Uterus (tissue), 4 donors: Measurements from ENCODE around the gene GPANK1. TPM values are rescaled to one million over a fixed set of nuclear protein-coding genes. Genes with fewer than 3 reads are reported as not detected.
A peak's percentile ranks its signal among the peaks of the same experiment; 100 is the strongest.

Source experiments
- DNase-seq, 2 donors: peaks; one replicate each; pipeline ENCODE4 v3.0.0-alpha.2; 2019 to 2020
- H3K27ac ChIP-seq, 2 donors: fragments of 200-600 bp; sonication (generic); 1 replicate in 1 of 2; 2 replicates in 1 of 2; pipeline ENCODE4 v1.5.1; 2016 to 2018
- H3K27me3 ChIP-seq, 2 donors: fragments of 200-600 bp; sonication (generic); one replicate each; pipeline ENCODE4 v1.5.1; 2018 to 2019; ENCODE audit warnings: control low read depth in 1 of 2
- H3K36me3 ChIP-seq, 2 donors: fragments of 200-600 bp; sonication (generic); one replicate each; pipeline ENCODE4 v1.5.1; 2019; ENCODE audit warnings: control low read depth in 1 of 2
- H3K4me1 ChIP-seq, 2 donors: fragments of 200-600 bp; sonication (generic); one replicate each; pipeline ENCODE4 v1.5.1; 2018 to 2019; ENCODE audit warnings: control low read depth in 1 of 2
- H3K4me3 ChIP-seq, 2 donors: fragments of 200-600 bp; sonication (generic); 1 replicate in 1 of 2; 2 replicates in 1 of 2; pipeline ENCODE4 v1.5.1; 2018 to 2019; ENCODE audit warnings: mild to moderate bottlenecking in 1 of 2
- H3K9me3 ChIP-seq, 2 donors: fragments of 200-600 bp; sonication (generic); one replicate each; pipeline ENCODE4 v1.5.1; 2019; ENCODE audit warnings: control low read depth in 1 of 2
- CTCF ChIP-seq, 4 experiments: fragments of 200-600 bp in 2 of 4; fragments of 450-650 bp in 2 of 4; sonication (generic) in 2 of 4; IDR thresholded peaks; one replicate each; pipeline ENCODE4 v1.5.1; 2016 to 2019; ENCODE audit warnings: antibody characterized with exemption in 4 of 4, mild to moderate bottlenecking in 2 of 4, moderate library complexity in 1 of 4
- POLR2A ChIP-seq, 2 donors: fragments of 450-650 bp; IDR thresholded peaks; one replicate each; pipeline ENCODE4 v1.6.1; 2016; ENCODE audit warnings: antibody characterized with exemption in 2 of 2, mild to moderate bottlenecking in 1 of 2, moderate library complexity in 1 of 2
- intact Hi-C: fragments of 100-400 bp; cut with DNase I; formaldehyde crosslinking; loops from one replicate; pipeline ENCODE4 v1.15.1; 2023; ENCODE audit warnings: low total_unique reads
- total RNA-seq, 4 donors: library from RNA; depleted of rRNA in 3 of 4; stranded (reverse); fragments of >200 nt in 3 of 4; gene quantifications; one replicate each; pipeline versions ENCODE4 v1.1.0 to v1.2.4, GENCODE V29; 2014 to 2023
- donor health status: DM: yes; HTN: yes; CAD: no.

GPANK1 gene
- total RNA-seq, 4 donors from 2014 or later: 5.1 to 25.6 (median 15.4) TPM

- Histone ChIP-seq H3K27ac (peak overlapping the region; percentile 81 to 91), H3K27me3 (no peaks in the 10 kb centered on the region), H3K4me1 (peaks cover 11 to 21% of the 10 kb centered on the region in 2 donors), H3K36me3 (no peaks in the 10 kb centered on the region), H3K4me3 (peak overlapping the region; percentile 58 to 71), H3K9me3 (no peaks in the 10 kb centered on the region)
- no peak for DNase-seq
- no peak for TF ChIP-seq POLR2A (IDR thresholded peaks at IDR 0.05)
- intact Hi-C loops: no loop called here
Measured at GRCh38 chr6:31661262-31662123, 3.3 kb downstream of the GPANK1 start.

GRCh38 chr6:31660381-31661261 is 4.2 kb downstream of the GPANK1 start, which contains the start of gene C6orf47:
Gene C6orf47 (minus strand): TSS chr6:31660778. CDS start chr6:31659947, 831 bp downstream.
- DNase-seq: peak; percentile 85 to 89
- Histone ChIP-seq H3K36me3 (no peaks in the 10 kb centered on the region), H3K27me3 (no peaks in the 10 kb centered on the region), H3K4me1 (peaks cover 11 to 19% of the 10 kb centered on the region in 2 donors), H3K4me3 (peak within 1 kb of the TSS; percentile 58 to 71), H3K9me3 (no peaks in the 10 kb centered on the region), H3K27ac (peak within 1 kb of the TSS; percentile 81 to 91)
- intact Hi-C loops: no loop called here
- TF ChIP-seq POLR2A (IDR thresholded peaks at IDR 0.05): peak; percentile 68 to 85
- no peak for TF ChIP-seq CTCF (IDR thresholded peaks at IDR 0.05)

- Histone ChIP-seq H3K4me3 (peak overlapping the region; percentile 58 to 71), H3K36me3 (no peaks in the 10 kb centered on the region), H3K27me3 (no peaks in the 10 kb centered on the region), H3K9me3 (no peaks in the 10 kb centered on the region), H3K4me1 (peaks cover 11 to 19% of the 10 kb centered on the region in 2 donors), H3K27ac (peak overlapping the region; percentile 81 to 91)
- intact Hi-C loops: no loop called here
- no peak for DNase-seq
- TF ChIP-seq CTCF (IDR thresholded peaks at IDR 0.05): no peak
- TF ChIP-seq POLR2A (IDR thresholded peaks at IDR 0.05): no peak
Measured at GRCh38 chr6:31659649-31660380, 5.0 kb downstream of the GPANK1 start.

DNA sequence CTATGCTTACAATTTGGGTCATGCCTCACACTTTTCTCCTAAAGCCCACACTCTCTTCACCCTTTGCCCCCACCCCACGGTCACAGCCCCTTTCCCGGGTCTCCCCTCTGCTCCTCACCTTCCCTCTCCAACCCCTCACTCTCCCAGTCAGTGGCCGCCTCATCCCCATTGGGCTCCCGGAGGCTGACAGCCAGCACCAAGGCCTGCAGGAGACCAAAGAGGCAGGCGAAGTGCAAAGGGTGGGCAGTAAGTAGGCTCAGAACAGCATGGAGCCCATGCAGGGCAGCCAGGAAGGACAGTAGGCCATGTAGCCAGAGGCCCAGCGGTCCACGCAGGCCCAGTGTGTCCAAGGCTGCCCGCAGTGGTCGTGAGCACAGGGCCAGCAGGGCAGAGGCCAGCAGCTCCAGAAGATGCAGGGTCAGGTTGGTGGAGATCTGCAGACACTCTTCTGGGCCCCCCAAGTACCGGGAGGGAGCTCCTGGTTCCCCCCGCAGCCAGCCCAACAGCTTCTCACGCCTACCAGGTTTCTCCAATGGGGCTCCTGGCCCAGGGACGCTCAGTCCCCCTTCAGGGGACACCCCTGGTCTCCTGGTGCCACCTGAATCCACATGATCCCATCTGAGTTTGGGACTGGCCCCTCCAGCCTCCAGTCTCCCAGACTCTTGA is 5.7 kb downstream of the GPANK1 start:
- DNase-seq: no peak
- H3K36me3 ChIP-seq: no peaks in the 10 kb centered on the region
- no peaks in the 10 kb centered on the region for H3K27me3 ChIP-seq
- peak overlapping the region; percentile 58 to 71 for H3K4me3 ChIP-seq
- TF ChIP-seq POLR2A (IDR thresholded peaks at IDR 0.05) (no peak), CTCF (IDR thresholded peaks at IDR 0.05) (no peak)
- intact Hi-C loops: no loop called here
- H3K9me3 ChIP-seq: no peaks in the 10 kb centered on the region
- H3K27ac ChIP-seq: peak overlapping the region; percentile 81 to 91
- H3K4me1 ChIP-seq: peaks cover 11 to 19% of the 10 kb centered on the region in 2 donors
